Adrenal gland (tissue), 5 donors: ENCODE results near the gene FAM20C.

ENCODE experiments used
- CTCF ChIP-seq, 6 experiments: fragments of 450-650 bp in 4 of 6; fragments of 200-600 bp in 2 of 6; sonication (generic) in 1 of 6; IDR thresholded peaks; 1 replicate in 5 of 6; 2 replicates in 1 of 6; pipeline versions ENCODE4 v1.5.1 to v1.8.0; 2016 to 2021; ENCODE audit warnings: antibody characterized with exemption in 6 of 6, mild to moderate bottlenecking in 2 of 6, moderate library complexity in 1 of 6
- POLR2A ChIP-seq, 2 donors: fragments of 450-650 bp; IDR thresholded peaks; one replicate each; pipeline ENCODE4 v1.6.1; 2017; ENCODE audit warnings: antibody characterized with exemption in 2 of 2, mild to moderate bottlenecking in 2 of 2, moderate library complexity in 1 of 2
- donor health status: DM: no; HTN: no; CAD: no.

- TF ChIP-seq CTCF (IDR thresholded peaks at IDR 0.05) (no peak), POLR2A (IDR thresholded peaks at IDR 0.05) (no peak)
Observed at GRCh38 chr7:233249-234035, 41.1 kb downstream of the FAM20C start.
